ENCODE results near the gene CACYBP.

DNA sequence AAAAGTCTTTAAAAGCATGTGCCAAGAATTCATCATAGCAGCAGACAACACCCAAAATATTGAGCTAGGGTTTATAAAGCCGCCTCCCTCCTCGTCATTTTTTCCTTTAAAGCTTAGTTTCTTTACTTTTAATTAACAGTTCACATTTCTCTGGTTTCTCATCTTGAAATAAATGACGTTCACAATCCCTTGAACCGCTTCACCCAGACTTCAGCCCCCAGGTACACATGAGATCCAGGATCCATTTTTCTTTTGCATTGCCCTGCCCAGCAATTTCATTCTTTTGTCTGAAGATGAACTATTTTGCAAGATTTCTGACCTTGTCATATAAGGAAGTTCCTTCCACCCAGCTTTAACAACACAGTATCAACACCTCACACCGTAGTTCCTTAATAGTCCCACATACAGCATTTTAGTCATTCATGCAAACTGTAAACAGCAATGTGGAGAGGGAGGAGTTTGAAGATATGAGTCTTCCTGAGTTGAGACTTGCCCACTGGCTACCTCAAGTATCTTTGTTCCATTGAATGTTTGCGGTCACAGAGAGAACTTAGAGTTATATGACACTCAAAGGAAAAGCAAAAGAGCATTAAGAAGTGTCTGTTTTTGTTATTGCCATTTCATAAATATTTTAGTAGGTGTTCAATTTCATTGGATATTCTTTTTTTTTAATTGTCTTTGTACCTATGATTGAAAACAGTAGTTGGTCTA, 35.3 kb upstream of the CACYBP start:
- TF ChIP-seq EZH2 (IDR thresholded peaks at IDR 0.05; ENCODE audit: borderline replicate concordance, low read depth, low read length, severe bottlenecking), result no peak
- TF ChIP-seq, protein P1, sequence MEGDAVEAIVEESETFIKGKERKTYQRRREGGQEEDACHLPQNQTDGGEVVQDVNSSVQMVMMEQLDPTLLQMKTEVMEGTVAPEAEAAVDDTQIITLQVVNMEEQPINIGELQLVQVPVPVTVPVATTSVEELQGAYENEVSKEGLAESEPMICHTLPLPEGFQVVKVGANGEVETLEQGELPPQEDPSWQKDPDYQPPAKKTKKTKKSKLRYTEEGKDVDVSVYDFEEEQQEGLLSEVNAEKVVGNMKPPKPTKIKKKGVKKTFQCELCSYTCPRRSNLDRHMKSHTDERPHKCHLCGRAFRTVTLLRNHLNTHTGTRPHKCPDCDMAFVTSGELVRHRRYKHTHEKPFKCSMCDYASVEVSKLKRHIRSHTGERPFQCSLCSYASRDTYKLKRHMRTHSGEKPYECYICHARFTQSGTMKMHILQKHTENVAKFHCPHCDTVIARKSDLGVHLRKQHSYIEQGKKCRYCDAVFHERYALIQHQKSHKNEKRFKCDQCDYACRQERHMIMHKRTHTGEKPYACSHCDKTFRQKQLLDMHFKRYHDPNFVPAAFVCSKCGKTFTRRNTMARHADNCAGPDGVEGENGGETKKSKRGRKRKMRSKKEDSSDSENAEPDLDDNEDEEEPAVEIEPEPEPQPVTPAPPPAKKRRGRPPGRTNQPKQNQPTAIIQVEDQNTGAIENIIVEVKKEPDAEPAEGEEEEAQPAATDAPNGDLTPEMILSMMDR (IDR thresholded peaks at IDR 0.05; ENCODE audit: extremely low read depth in 1 of 2, insufficient read depth in 1 of 2, low read depth in 1 of 2, low read length in 2 of 2), result no peak
